SK-N-SH treated with all-trans-retinoic acid at 6 μM for 48 hours (cell line): ENCODE data around the gene PAXX.

ENCODE experiments used
- ATAC-seq: fragments of 200-7000 bp; cut with Tn5 transposase; 3 replicates; pipeline ENCODE4 v1.9.1; 2020; ENCODE audit warnings: mild to moderate bottlenecking, moderate library complexity
- ARNTL ChIP-seq: fragments of 450-650 bp; formaldehyde crosslinking; IDR thresholded peaks from 2 replicates; pipeline ENCODE4 v1.5.0; 2020; ENCODE audit warnings: low read depth, mild to moderate bottlenecking, moderate library complexity, borderline replicate concordance
- BACH2 ChIP-seq: fragments of 250-450 bp; sonication (Bioruptor Pico); IDR thresholded peaks from 2 replicates; pipeline ENCODE4 v1.9.0; 2021; ENCODE audit warnings: mild to moderate bottlenecking, borderline replicate concordance
- CREB5 ChIP-seq: fragments of 250-450 bp; sonication (Bioruptor Pico); IDR thresholded peaks from 2 replicates; pipeline ENCODE4 v1.5.1; 2020; ENCODE audit warnings: low read depth, mild to moderate bottlenecking, moderate library complexity
- CSDC2 ChIP-seq: fragments of 250-450 bp; sonication (Bioruptor Pico); IDR thresholded peaks from 2 replicates; pipeline ENCODE4 v1.5.0; 2020; ENCODE audit warnings: mild to moderate bottlenecking, moderate library complexity
- CSRNP3 ChIP-seq: fragments of 250-450 bp; sonication (Bioruptor Pico); IDR thresholded peaks from 2 replicates; pipeline ENCODE4 v1.5.1; 2021; ENCODE audit warnings: mild to moderate bottlenecking, moderate library complexity
- ESRRG ChIP-seq: fragments of 250-450 bp; sonication (Bioruptor Pico); IDR thresholded peaks from 2 replicates; pipeline ENCODE4 v1.6.1; 2021; ENCODE audit warnings: mild to moderate bottlenecking
- ISL1 ChIP-seq: fragments of 250-450 bp; sonication (Bioruptor Pico); IDR thresholded peaks from 2 replicates; pipeline ENCODE4 v2.1.2; 2022; ENCODE audit warnings: mild to moderate bottlenecking, moderate library complexity
- PATZ1 ChIP-seq: fragments of 250-450 bp; sonication (Bioruptor Pico); IDR thresholded peaks from 2 replicates; pipeline ENCODE4 v1.8.0; 2020; ENCODE audit warnings: mild to moderate bottlenecking, moderate library complexity, borderline replicate concordance
- POU6F1 ChIP-seq: fragments of 250-450 bp; sonication (Bioruptor Pico); IDR thresholded peaks from 2 replicates; pipeline ENCODE4 v1.8.0; 2021; ENCODE audit warnings: low read depth, mild to moderate bottlenecking, moderate library complexity, borderline replicate concordance
- PPARA ChIP-seq: fragments of 250-450 bp; sonication (Bioruptor Pico); IDR thresholded peaks from 2 replicates; pipeline ENCODE4 v1.5.0; 2020; ENCODE audit warnings: mild to moderate bottlenecking, borderline replicate concordance
- RARB ChIP-seq: fragments of 250-450 bp; sonication (Bioruptor Pico); IDR thresholded peaks from 2 replicates; pipeline ENCODE4 v1.8.0; 2021; ENCODE audit warnings: mild to moderate bottlenecking, moderate library complexity
- TCF4 ChIP-seq: fragments of 250-450 bp; sonication (Bioruptor Pico); IDR thresholded peaks from 2 replicates; pipeline ENCODE4 v1.8.0; 2021; ENCODE audit warnings: mild to moderate bottlenecking, moderate library complexity, borderline replicate concordance
- TOX ChIP-seq: fragments of 250-450 bp; sonication (Bioruptor Pico); IDR thresholded peaks from 2 replicates; pipeline ENCODE4 v1.8.0; 2021; ENCODE audit warnings: mild to moderate bottlenecking, moderate library complexity, borderline replicate concordance
- TSHZ2 ChIP-seq: fragments of 250-450 bp; sonication (Bioruptor Pico); IDR thresholded peaks from 2 replicates; pipeline ENCODE4 v1.5.0; 2020; ENCODE audit warnings: mild to moderate bottlenecking, moderate library complexity
- ZC3H10 ChIP-seq: fragments of 250-450 bp; sonication (Bioruptor Pico); IDR thresholded peaks from 2 replicates; pipeline ENCODE4 v1.5.1; 2021; ENCODE audit warnings: mild to moderate bottlenecking, moderate library complexity
- ZFP3 ChIP-seq: fragments of 250-450 bp; sonication (Bioruptor Pico); IDR thresholded peaks from 2 replicates; pipeline ENCODE4 v1.5.0; 2020; ENCODE audit warnings: mild to moderate bottlenecking, moderate library complexity
- ZFP30 ChIP-seq: fragments of 450-650 bp; formaldehyde crosslinking; IDR thresholded peaks from 2 replicates; pipeline ENCODE4 v1.5.0; 2022; ENCODE audit warnings: mild to moderate bottlenecking, moderate library complexity
- ZNF565 ChIP-seq: fragments of 450-650 bp; formaldehyde crosslinking; conservative IDR thresholded peaks from 2 replicates; pipeline ENCODE4 v1.5.0; 2020; ENCODE audit warnings: low read depth, mild to moderate bottlenecking, moderate library complexity
- ZNF70 ChIP-seq: fragments of 450-650 bp; formaldehyde crosslinking; IDR thresholded peaks from 2 replicates; pipeline ENCODE4 v1.5.0; 2020; ENCODE audit warnings: mild to moderate bottlenecking, moderate library complexity
- ZNF8 ChIP-seq: fragments of 450-650 bp; formaldehyde crosslinking; IDR thresholded peaks from 2 replicates; pipeline ENCODE4 v1.5.0; 2020; ENCODE audit warnings: mild to moderate bottlenecking, moderate library complexity

The PAXX gene

GRCh38 chr9:137030538-137031527 lies 38.6 kb downstream of the PAXX start:
- ATAC-seq: no peak
- no peak for TF ChIP-seq PATZ1
- TF ChIP-seq TCF4 (CRISPR knock-in tag): no peak
- no peak for TF ChIP-seq POU6F1 (CRISPR knock-in tag)
- no peak for TF ChIP-seq CSDC2
- no peak for TF ChIP-seq ZNF565 (CRISPR knock-in tag)
- TF ChIP-seq ISL1: no peak
- TF ChIP-seq ZNF8 (CRISPR knock-in tag): no peak
- no peak for TF ChIP-seq CREB5 (CRISPR knock-in tag)
- TF ChIP-seq BACH2 (CRISPR knock-in tag): no peak
- TF ChIP-seq ZNF70 (CRISPR knock-in tag): no peak
- no peak for TF ChIP-seq TSHZ2 (CRISPR knock-in tag)
- TF ChIP-seq ZC3H10 (CRISPR knock-in tag): no peak
- TF ChIP-seq RARB (CRISPR knock-in tag): no peak
- TF ChIP-seq ZFP3: no peak
- no peak for TF ChIP-seq ZFP30 (CRISPR knock-in tag)
- no peak for TF ChIP-seq ARNTL (CRISPR knock-in tag)
- no peak for TF ChIP-seq PPARA (CRISPR knock-in tag)
- no peak for TF ChIP-seq TOX (CRISPR knock-in tag)
- no peak for TF ChIP-seq CSRNP3

GRCh38 chr9:137031904-137032640 lies 39.9 kb downstream of the PAXX start, which contains the start of gene FUT7:
TSS of gene FUT7 (minus strand) at chr9:137032088. CDS start at chr9:137031991, 97 bp downstream.
- ATAC-seq: no peak
- TF ChIP-seq CSDC2 (no peak), ESRRG (CRISPR knock-in tag) (no peak), ARNTL (CRISPR knock-in tag) (no peak), TOX (CRISPR knock-in tag) (no peak)
- TF ChIP-seq, all 23 proteins: peak for 0
